ENCODE results near the gene MCM3AP.

DNA sequence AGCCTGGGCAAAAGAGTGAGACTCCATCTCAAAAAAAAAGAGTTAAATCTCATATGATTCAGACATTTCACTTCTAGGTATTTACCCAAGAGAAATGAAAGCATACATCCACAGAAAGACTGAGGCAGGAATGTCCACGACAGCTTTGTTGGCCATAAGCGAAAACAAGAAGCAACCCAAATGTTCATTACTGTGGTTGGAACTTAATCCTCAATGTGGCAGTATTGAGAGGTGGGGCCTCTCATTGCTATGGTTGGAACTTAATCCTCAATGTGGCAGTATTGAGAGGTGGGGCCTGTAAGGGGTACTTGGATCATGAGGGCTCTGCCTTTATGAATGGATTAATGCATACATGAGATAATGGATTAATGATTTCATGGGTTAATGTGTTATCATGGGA, 23.0 kb upstream of the MCM3AP start:
- TF ChIP-seq, protein P1, sequence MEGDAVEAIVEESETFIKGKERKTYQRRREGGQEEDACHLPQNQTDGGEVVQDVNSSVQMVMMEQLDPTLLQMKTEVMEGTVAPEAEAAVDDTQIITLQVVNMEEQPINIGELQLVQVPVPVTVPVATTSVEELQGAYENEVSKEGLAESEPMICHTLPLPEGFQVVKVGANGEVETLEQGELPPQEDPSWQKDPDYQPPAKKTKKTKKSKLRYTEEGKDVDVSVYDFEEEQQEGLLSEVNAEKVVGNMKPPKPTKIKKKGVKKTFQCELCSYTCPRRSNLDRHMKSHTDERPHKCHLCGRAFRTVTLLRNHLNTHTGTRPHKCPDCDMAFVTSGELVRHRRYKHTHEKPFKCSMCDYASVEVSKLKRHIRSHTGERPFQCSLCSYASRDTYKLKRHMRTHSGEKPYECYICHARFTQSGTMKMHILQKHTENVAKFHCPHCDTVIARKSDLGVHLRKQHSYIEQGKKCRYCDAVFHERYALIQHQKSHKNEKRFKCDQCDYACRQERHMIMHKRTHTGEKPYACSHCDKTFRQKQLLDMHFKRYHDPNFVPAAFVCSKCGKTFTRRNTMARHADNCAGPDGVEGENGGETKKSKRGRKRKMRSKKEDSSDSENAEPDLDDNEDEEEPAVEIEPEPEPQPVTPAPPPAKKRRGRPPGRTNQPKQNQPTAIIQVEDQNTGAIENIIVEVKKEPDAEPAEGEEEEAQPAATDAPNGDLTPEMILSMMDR (IDR thresholded peaks at IDR 0.05): no peak
- TF ChIP-seq POLR2A (IDR thresholded peaks at IDR 0.05) (no peak), EP300 (IDR thresholded peaks at IDR 0.05) (no peak)

Measured in sigmoid colon (tissue), 4 donors.